GM12801 (cell line): ENCODE results near the gene LLGL1.

Experiments used
- TF ChIP-seq, protein P1 (sequence below): IDR thresholded peaks from one replicate; pipeline ENCODE4 v1.5.1; 2011; ENCODE audit warnings: control low read depth; ENCODE audit not compliant: insufficient read length; ENCODE audit errors: extremely low read depth

The LLGL1 gene

DNA sequence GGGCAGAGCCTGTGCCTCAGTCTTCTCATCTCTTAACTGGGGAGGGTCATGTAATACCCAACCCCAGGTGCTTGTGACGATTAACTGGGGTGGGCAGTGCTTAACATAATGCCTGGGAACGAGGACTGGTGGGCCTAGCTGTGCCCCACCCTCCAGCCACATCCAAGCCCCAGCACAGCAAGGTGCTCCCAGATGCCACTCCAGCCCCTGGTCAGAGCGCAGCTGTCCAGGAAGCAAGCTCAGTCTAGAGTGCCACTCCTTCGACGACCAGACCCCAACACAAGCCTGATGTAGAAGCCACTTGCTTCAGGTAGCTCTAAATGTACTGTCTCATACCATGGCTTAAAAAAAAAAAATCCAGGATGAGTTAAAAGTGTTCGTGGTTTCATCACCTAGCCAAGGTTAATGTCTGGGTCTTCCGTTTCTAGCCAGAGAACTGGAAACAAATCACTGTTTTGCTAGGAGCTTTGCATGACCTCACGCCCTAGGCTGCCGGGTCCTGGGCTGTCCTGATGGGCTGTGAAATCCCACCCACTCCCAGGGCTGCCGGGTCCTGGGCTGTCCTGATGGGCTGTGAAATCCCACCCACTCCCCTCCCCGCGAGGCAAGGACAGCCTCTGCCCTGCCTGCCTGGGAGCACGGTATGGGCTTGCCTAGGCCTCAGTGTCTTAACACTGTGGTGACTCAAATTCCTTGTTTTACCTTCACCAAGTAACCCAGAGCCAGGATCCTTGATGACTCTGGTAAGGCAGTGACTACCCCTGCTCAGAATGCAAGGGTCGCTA is 42.7 kb downstream of the LLGL1 start:
- TF ChIP-seq, protein P1, sequence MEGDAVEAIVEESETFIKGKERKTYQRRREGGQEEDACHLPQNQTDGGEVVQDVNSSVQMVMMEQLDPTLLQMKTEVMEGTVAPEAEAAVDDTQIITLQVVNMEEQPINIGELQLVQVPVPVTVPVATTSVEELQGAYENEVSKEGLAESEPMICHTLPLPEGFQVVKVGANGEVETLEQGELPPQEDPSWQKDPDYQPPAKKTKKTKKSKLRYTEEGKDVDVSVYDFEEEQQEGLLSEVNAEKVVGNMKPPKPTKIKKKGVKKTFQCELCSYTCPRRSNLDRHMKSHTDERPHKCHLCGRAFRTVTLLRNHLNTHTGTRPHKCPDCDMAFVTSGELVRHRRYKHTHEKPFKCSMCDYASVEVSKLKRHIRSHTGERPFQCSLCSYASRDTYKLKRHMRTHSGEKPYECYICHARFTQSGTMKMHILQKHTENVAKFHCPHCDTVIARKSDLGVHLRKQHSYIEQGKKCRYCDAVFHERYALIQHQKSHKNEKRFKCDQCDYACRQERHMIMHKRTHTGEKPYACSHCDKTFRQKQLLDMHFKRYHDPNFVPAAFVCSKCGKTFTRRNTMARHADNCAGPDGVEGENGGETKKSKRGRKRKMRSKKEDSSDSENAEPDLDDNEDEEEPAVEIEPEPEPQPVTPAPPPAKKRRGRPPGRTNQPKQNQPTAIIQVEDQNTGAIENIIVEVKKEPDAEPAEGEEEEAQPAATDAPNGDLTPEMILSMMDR, result no peak

DNA sequence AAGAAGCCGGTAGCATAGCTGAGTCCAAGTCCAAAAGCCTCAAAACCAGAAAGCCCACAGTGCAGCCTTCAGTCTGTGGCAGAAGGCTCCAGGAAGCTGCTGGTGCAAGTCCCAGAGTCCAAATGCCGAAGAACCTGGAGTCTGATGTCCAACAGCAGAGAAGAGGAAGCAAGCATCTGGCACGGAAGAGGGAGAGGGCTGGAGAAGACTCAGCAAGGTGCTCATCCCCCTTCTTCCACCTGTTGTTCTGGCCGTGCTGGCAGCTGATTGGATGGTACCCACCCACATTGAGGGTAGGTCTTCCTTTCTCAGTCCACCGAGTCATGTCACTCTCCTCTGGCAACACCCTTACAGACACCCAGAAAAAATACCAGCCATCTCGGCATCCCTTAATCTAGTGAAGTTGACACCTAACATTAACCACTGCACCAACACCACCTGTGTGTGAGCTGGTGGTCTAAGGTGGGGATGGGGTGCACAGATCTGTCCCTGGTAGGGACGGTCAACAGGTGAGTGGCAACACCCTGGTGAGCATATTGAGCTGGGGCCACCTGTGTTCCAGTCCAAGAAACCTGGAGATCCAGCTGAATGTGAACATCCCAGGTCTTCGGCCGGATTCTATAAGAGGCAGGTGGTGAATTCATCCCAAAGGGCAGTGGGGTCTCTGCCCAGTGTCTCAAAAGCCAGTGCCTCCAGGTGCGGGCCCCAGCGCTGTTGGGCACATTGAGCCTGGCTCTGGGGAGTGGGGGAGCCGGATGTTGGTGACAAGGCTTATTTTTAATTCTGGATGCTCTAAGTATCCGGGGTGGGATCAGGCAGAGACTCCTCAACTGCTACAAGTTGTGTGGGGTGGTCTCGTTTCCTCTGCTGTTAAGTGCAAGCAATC is 44.9 kb downstream of the LLGL1 start:
- TF ChIP-seq, protein P1, result no peak

DNA sequence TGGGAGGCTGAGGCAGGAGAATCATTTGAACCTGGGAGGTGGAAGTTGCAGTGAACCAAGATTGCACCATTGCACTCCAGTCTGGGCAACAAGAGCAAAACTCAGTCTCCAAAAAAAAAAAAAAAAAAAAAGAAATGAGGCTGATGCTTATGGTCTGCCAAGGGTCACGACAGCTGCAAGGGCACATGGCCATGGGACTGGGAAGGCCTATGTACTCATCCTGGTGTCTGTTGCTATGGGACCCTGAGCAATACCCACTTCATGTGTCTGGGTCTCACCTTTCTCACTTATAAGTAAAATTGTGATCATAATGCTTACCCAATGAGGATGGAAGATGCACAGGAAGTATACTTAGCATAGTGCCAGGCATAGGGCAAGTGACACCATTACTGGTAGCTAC is 51.6 kb downstream of the LLGL1 start:
- TF ChIP-seq, protein P1, result no peak

DNA sequence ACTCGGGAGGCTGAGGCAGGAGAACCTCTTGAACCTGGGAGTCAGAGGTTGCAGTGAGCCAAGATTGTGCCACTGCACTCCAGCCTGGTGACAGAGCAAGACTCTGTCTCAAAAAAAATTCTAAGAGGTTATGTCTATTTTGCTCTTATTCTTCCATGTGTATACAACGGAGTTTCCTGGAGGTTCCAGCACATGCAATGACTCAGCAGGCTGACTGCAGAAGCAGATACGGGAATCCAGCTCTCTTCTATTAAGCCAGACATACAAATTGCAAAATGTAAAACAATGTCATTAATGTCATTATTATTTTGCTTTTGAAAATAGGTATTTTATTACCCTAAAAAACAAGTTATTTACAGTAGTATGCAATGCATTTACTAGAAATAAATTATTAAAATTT is 53.4 kb downstream of the LLGL1 start:
- TF ChIP-seq, protein P1, result no peak

DNA sequence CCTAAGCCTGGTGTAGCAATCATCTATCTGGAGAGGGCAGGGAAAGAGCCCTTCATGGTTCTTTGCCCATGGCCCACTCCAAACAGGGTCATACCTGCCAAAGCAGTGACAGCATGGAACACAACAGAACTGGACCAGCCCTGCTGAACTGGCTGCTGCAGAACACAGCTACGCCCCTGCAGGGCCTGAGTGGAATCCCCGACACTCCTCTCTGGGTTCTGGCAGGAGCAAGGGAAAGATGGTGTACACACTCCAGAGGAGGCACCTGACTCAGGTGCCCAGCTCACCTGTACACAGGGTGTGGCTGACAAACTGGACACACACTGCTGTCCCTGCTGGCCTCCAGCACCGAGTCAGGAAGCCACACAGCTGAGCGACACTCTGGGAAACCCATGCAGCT is 54.8 kb downstream of the LLGL1 start:
- TF ChIP-seq, protein P1, result no peak

DNA sequence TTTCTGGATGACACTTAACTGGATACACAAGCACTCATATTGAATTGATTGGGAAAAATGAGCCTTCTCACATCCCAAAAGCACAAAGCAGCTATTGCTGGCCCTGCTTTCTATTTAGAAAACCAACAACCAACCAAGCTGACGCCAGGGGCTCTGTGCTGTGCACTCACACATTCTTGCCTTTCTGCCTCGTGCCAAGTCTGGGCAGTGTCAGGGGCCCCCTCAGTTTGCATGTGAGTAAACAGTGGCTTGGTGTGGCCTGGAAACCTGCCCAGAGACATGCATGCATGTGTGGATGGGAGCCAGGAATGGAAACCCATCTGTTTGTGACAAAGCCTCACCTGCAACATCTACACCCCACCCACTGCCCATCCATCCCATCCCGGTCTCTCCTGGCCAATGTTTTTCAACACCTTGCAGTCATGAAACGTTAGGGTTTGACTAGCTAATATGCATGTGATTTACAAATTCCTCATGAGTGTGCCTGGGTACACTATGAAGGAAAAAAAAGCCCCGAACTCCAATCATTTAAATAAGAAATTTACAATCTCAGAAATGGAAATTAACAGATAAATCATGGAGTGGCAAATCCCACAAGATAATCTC is 55.4 kb downstream of the LLGL1 start:
- TF ChIP-seq, protein P1, result no peak

DNA sequence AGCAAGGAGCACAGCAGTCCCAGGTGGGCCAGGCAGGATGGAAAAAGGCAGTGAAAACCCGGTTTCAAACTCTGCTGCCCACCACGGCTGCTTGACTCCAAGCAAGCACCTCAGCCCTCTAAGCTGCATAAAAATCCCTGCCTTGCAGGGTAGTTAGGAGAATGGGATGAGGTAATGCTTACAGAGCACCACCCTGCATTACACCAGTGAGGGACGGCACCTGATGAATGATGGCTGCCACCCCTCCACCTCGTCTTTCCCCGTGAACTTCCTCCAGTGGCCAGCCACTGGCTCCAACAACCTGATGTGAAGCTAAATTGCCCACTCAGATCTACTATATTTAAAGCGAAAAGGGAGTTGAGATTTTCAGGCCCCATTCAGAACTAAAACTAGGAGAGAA is 56.4 kb downstream of the LLGL1 start:
- TF ChIP-seq, protein P1, result no peak
